HG03039 (cell line): Measurements from ENCODE around the gene SDCCAG8.

ENCODE experiments used
- ATAC-seq: cut with Tn5 transposase; IDR thresholded peaks from one replicate; pipeline ENCODE4 v1.9.1; 2021; ENCODE audit warnings: mild to moderate bottlenecking, moderate library complexity; ENCODE audit not compliant: unreplicated experiment

The SDCCAG8 gene

GRCh38 chr1:243415663-243416408 lies 160.0 kb downstream of the SDCCAG8 start:
- no peak for ATAC-seq

GRCh38 chr1:243416495-243416894 lies 160.7 kb downstream of the SDCCAG8 start:
- peak; percentile 64 for ATAC-seq

- no peak for ATAC-seq
Observed at GRCh38 chr1:243420016-243420945, 164.4 kb downstream of the SDCCAG8 start.

GRCh38 chr1:243420946-243421685 lies 165.3 kb downstream of the SDCCAG8 start:
- ATAC-seq, result no peak

- ATAC-seq, result peak; percentile 65
Observed at GRCh38 chr1:243421784-243422183, 165.9 kb downstream of the SDCCAG8 start.

GRCh38 chr1:243422362-243422761 lies 166.5 kb downstream of the SDCCAG8 start:
- ATAC-seq, result no peak

- no peak for ATAC-seq
Observed at GRCh38 chr1:243428084-243428483, 172.2 kb downstream of the SDCCAG8 start.

GRCh38 chr1:243428617-243429342 lies 172.9 kb downstream of the SDCCAG8 start:
- ATAC-seq, result no peak

- no peak for ATAC-seq
Observed at GRCh38 chr1:243431591-243431990, 175.8 kb downstream of the SDCCAG8 start.

GRCh38 chr1:243432136-243432535 lies 176.3 kb downstream of the SDCCAG8 start:
- no peak for ATAC-seq

- ATAC-seq, result no peak
Observed at GRCh38 chr1:243433737-243434370, 178.0 kb downstream of the SDCCAG8 start.

GRCh38 chr1:243434594-243434993 lies 178.8 kb downstream of the SDCCAG8 start:
- ATAC-seq, result no peak

- ATAC-seq, result no peak
Observed at GRCh38 chr1:243435836-243436235, 180.0 kb downstream of the SDCCAG8 start.

GRCh38 chr1:243438146-243438545 lies 182.3 kb downstream of the SDCCAG8 start:
- no peak for ATAC-seq

- no peak for ATAC-seq
Observed at GRCh38 chr1:243438815-243439214, 183.0 kb downstream of the SDCCAG8 start.

GRCh38 chr1:243440406-243440805 lies 184.6 kb downstream of the SDCCAG8 start:
- ATAC-seq, result no peak

GRCh38 chr1:243441601-243442000 lies 185.8 kb downstream of the SDCCAG8 start:
- ATAC-seq, result no peak

- no peak for ATAC-seq
Observed at GRCh38 chr1:243443557-243443956, 187.7 kb downstream of the SDCCAG8 start.

- no peak for ATAC-seq
Observed at GRCh38 chr1:243447347-243447746, 191.5 kb downstream of the SDCCAG8 start.

- no peak for ATAC-seq
Observed at GRCh38 chr1:243447844-243448243, 192.0 kb downstream of the SDCCAG8 start.
